GM18867 (cell line): ENCODE data around the gene RPP38.
A peak's percentile ranks its signal among the peaks of the same experiment; 100 is the strongest.

Experiments
- ATAC-seq: cut with Tn5 transposase; IDR thresholded peaks from one replicate; pipeline ENCODE4 v1.9.1; 2021; ENCODE audit warnings: mild to moderate bottlenecking, moderate library complexity; ENCODE audit not compliant: unreplicated experiment

The RPP38 gene, protein sequence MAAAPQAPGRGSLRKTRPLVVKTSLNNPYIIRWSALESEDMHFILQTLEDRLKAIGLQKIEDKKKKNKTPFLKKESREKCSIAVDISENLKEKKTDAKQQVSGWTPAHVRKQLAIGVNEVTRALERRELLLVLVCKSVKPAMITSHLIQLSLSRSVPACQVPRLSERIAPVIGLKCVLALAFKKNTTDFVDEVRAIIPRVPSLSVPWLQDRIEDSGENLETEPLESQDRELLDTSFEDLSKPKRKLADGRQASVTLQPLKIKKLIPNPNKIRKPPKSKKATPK

DNA sequence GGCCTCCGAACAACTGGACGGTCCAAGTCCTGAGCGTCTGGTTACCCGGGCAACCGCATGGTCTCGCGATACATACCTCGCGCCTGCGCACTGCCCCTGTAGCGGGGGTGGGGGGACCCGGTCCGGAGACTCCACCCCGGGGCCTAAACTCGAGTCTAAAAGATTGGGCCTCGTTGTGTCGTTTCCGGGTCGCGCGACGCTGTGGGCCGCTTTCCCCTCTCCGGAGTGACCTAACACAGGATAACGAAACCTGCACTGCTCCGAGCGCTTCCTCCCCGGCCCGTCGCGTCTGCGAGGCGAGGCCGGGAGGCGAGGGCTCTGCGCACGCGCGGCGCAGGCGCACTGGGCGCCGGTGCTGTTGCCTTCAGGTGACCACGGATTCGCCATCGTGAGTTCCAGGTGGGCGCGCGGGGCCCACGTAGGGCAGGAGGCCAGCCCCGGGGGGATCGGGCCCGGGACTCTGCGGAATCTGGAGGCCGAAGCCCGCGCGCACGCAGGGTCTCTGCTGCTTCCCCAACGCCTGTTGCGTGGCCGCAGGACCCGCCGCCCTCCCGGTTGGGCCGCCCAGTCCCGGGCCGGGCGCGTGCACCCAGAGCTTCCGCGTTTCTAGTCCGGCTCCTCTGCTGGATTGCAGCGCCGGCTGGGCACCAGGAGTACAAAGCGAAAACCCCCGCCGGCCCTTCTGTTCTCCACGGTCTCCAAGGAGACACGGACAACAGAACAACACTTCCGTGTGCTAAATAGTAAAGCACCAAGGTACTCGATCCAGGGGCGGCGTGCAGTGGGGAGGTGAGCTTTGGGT is at the start of gene RPP38:
TSS of gene RPP38 (plus strand) at position 345 of the 802 bp plus-strand sequence. CDS start 5,960 bp downstream, outside the sequence.
- peak; percentile 84 for ATAC-seq

DNA sequence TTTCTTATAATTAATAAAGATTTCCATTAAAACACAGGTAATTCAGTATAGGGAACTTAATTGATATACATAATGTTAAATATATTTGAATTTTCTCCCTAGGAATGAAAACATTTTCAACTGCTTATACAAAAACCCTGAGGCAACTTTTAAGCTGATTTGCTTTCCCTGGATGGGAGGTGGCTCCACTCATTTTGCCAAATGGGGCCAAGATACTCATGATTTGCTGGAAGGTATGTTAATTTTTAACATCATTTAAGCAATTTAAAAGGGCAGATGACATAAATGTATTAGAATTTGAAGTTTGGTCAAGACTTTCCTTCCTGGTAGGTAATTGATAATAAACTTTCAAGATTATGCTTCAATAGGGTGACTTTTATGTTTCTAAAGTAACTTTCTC is 47.6 kb upstream of the RPP38 start:
- no peak for ATAC-seq

DNA sequence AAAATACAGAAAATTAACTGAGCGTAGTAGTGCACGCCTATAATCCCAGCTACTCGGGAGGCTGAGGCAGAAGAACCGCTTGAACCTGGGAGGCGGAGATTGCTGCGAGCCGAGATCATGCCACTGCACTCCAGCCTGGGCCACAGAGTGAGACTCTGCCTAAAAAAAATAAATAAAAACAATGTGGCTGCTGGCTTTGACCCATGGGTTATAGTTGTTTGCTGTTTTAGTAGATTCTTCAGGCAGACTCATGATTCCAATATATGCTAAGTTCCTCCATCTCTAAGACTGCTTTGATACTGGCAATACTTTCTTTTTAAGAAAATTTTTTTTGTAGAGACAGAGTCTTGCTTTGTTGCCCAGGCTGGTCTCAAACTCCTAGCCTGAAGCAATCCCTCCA is 45.0 kb upstream of the RPP38 start:
- no peak for ATAC-seq

DNA sequence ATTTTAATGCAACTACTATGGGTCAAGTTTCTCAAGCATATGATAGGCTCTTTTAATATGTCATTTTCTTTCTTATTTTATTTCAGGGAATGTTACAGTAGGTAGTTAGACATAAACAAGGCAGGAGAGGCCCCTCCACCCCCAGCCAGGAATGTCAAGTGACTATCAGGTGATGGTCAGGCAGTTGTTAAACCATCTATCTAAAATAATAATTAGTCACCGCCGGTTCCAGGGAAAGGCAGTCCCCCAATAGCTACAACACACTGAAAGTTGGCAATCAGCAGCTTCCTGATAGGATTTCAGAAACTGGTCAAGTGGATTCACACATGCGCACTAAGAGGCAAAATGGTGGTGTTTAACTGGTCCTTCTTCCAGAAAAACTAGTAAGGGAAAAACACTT is 44.1 kb upstream of the RPP38 start:
- no peak for ATAC-seq

DNA sequence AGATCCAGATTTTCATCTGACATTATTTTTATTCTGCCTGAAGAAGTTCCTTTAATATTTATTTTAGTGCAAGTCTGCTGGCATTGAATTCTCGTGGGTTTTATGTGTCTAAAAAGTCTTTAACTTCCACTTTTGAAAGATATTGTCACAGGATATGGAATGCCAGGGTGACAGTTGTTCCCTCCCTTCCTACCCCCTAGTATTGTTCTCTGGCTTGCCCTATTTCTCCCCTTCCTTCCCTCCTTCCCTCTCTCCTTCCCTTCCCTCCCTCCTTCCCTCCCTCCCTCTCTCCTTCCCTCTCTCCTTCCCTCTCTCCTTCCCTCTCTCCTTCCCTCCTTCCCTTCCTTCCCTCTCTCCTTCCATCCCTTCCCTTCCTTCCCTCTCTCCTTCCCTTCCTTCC is 38.5 kb upstream of the RPP38 start:
- ATAC-seq = no peak

DNA sequence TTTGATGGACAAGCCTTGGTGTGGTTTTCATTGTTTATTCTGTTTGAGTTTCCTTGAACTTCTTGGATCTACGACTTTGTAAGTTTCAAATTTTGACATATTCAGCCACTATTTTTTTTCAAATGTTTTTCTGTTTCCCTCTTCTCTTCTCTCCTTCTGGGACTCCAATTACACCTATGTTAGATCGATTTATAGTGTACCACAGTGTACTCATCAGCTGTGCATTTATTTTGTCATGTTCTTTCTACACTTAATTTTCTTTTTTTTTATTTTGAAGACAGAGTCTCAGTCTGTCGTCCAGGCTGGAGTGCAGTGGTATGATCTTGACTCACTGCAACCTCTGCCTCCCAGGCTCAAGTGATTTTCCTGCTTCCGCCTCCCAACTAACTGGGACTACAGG is 37.2 kb upstream of the RPP38 start:
- no peak for ATAC-seq

DNA sequence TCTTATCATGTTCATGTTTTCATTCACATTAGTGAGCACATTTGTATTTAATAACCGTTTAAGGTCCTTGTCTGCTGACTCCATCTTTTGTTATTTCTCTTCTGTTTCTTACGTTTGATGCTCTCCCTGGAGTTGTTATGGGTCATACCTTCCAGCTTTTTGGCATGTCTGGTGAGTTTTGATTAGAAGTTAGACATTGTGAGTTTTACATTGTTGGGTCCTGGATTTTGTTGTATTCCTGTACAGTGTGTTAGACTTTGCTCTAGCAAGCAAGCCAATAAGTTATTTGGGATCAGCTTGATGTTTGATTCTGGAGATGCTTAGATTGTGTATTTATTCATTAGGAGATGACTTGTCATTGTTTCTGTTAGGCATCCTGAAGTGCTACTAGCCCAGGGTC is 36.5 kb upstream of the RPP38 start:
- no peak for ATAC-seq

DNA sequence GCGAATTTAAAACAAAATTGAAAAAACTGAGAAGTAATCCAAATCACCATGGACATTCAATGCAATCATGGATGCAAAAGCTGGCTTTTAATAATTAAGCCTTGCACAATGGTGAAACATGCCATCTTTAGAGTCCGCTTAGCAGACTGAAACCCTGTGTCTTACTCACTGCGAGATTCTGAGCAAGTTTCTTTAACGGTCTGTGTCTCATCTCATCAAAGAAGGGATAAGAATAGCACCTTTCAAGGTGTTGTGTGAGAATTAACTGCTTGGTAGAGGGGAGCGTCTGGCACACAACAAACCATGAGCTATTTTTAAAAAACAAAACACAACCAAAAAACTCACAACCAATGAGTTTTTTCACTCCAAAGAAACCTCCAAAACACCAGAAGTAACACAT is 30.0 kb upstream of the RPP38 start:
- ATAC-seq = no peak

DNA sequence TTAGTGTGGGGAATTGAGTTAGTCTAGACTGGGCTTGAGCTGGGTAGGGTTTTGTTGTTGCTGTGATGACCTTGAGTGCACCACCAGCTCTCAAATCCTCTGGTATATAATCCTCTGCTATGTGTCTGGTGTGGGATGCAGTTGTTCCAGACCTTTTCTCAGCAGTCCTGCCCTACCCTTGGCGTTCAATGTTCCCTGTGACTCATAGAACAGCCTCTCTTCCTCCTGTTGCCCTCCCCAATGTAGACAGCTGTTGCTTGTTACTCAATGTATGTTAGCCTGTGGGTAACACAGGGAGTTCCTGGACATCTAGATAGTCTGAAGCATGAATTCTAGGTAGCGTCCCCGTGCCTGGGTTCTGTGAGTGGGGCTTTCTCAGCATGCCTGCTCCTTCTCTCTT is 28.4 kb upstream of the RPP38 start:
- no peak for ATAC-seq

DNA sequence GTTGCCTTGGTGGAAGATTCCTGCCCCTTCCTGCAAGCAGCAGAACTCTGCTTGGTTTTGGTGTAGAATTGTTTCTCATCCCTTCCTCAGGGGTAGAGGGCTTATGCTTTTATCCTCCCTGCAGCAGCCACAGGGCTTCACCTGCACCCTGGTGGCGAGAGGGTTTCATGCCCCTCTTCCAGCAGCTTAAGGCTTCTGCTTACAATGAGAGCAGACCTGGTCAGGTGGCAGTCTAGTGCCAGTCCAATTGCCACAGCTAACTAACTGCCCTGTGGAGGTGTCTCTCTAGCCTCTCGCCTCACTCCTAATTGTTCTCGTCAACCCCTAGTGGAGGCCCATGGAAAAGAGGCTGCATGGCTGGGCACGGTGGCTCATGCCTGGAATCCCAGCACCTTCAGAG is 27.9 kb upstream of the RPP38 start:
- no peak for ATAC-seq

DNA sequence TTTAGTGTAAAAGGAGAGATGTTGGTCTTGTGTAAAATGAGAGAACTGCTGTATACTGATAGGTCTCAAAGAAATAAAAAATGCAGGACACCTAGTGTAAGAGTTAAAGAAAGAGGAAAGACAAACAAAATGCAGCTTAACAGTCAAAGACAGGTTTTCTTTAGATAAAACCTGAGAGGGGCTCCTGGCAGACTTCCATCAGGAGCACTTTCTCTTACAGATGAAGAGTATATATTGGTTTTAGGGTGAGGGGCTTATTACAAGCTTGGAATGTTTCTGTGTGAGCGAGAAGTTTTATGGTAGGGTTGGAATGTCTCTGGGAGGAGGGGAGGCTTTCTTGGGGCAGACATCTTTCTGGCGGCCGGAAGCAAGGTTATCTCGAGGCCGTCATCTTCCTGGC is 24.8 kb upstream of the RPP38 start:
- no peak for ATAC-seq

DNA sequence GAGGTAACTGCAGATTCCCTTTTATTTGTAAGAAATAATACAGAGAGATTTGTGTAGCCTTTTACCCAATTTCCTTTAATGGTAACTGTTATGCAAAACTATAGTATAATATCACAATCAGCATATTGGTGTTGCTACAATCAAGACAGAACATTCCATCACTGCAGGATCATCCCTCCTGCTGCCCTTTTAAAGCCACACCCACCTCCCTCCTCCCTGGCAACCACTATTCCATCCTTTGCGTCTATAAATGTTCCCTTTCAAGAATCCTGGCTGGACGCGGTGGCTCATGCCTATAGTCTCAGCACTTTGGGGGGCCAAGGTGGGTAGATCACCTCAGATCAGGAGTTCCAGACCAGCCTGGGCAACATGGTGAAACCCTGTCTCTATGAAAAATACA is 21.7 kb upstream of the RPP38 start:
- ATAC-seq = no peak

DNA sequence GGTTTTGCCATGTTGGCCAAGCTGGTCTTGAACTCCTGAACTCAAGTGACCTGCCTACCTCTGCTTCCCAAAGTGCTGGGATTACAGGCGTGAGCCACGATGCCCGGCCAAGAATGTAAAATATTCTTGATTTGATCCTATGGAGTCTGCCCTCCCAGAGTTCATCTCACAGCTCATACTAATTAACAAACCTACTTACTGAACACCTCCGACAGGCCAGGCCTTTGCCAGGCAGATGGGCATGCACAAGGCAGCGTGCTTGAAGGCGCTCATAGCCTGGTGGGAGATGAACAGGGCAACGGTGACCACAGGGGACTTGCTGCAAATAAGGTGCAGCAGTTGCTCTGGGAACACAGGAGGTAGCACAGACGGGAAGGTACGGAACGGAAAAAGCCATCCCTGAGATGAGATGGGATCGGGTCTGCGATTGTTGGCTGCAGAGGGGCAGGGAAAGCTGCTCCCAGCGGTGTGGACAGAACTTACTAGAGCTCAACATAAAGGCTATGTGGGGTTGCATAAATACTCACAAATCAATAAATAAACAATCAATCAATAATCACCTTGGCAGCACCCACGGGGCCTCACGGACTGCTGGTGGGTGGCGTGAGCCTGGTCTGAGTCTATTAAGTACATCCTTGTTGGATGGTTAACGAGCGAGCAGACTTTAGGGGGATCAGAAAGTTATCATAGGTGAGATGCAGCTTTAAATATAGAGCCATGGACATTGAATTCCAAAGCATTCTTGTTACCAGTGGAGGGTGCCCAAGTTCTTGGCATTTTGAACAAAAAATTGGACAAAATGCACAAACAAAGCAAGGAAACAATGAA is 13.3 kb upstream of the RPP38 start:
- ATAC-seq = no peak

DNA sequence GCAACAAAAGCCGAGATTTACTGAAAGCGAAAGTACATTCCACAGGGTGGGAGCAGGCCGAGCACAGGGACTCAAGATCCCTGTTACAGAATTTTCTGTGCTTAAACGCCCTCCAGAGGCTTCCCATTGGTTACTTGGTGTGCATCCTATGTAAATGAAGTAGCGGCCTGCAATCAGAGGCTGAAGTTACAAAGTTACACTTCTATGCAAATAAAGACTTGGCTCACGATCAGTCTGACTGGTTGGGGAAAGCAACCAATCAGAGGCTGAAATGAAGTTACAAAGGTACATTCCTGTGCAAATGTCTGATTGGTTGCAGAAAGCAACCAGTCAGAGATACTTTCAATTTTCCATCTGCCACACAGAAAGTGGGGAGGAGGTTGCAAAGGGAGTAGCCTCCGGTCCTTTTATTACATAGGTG is 12.6 kb upstream of the RPP38 start:
- no peak for ATAC-seq

DNA sequence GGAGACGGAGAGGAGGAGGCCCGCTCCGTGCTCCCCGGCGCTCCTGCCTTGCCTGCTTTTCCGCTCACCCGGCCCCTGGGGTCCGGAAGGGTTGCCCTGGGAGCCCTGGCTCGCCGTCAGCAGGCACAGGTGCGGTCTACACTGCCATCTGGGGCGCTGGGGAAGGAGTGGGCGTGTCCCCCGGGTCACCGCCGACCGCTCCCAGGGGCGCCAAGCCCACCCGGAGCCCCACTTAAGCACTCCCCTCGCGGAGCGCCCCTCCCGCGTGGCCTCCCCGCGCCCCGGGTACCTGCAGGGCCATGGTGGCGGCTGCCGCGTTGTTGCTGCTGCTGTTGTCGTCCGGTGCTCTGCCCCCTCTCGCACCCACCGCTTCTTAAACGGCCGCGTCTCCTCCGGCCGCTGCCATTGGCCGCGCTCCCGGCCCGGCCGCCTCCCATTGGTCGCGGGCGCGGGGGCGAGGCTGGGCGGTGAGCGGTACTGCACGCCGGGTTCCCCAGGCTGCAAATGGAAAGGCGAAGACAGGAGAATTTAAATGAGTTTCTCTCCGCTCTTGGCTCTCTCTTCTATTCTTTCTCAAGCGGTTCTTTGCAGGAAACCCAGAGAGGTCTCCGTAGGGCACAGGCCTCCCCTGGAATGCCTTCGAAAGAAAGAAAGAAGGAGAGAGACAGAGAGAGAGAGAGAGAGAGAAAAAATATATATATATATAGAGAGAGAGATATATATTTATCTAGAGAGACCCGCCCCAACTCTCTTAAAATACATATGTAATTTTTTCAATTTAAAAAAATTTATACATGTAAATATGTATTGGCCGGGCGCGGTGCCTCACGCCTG is 8.5 kb upstream of the RPP38 start, which contains the start of gene ACBD7:
TSS of gene ACBD7 (minus strand) at position 349 of the 834 bp plus-strand sequence. CDS start at position 301, 48 bp downstream.
- ATAC-seq = peak; percentile 99

DNA sequence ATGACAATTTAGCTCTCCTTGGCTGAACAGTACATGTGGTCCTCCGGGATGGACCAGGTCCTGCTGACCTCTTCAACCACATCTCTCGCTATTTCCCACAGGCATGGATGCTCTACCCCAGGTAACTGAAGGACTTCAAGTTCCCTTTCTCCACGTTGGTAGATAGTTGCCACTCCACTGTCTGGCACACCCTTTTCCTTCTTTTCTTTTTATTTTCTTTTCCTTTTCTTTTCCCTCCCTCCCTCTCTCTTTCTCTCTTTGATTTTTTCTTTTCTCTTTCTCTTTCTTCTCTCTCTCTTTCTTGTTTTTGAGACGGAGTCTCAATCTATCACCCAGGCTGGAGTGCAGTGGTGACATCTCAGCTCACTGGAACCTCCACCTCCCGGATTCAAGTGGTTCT is 5.7 kb upstream of the RPP38 start:
- ATAC-seq = no peak

DNA sequence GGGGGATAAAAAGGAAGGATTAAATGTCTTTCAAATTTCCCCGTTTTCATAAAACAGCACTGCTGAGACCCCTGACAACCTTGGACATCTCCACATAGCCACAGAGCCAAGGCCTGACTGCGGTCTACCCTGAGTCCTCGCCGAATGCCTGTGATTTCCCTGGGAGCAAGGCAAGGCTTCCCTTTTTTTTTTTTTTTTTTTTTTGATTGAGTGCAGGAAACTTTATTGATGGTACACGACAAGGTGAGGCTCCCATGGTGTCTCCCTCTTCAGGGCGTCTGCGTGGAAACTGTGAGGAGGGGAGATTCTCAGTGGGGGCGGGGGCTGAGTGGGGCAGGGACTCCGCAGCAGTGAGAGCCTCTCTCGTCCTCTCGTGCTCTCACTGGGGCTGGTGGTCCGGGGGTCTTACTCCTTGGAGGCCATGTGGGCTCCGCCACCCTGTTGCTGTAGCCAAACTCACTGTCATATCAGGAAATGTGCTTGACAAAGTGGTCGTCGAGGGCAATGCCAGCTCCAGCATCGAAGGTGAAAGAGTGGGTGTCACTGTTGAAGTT is 4.2 kb upstream of the RPP38 start:
- ATAC-seq = no peak

DNA sequence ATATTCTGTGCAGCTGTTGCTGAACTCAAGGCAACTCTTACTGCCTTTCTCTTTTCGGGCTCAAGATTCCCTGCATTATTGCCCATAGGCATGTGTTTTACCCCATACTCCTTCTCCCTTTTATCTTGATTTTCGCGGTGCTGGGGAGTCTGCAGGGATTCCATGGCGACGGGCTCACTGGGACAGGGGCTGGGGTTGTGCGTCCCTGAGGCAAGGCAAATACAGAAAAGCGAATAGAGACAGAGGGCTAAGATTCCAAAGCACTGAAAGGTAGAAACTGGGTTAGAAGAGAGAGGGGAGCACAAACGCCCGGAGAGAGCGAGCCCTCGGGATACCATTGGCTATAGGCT is 519 bp upstream of the RPP38 start:
- no peak for ATAC-seq

DNA sequence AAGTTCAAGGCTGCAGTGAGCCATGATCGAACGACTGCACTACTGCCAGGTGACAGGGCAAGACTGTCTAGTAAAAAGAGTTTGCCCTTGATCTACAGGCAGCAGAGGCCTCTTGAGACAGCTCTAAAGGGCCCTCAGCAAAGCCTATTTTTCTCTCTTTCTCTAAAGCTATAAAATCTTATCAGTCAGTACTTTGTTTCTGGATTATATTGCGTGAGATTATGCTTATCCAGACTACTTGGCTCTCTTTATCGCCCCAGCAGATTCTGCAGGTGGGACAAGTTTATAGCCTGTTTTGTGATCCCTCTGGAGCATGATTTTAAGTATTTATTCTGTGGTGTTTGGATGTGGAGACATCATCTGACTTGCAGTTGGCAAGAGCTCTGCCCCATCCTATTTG is 2.7 kb downstream of the RPP38 start:
- ATAC-seq = no peak

DNA sequence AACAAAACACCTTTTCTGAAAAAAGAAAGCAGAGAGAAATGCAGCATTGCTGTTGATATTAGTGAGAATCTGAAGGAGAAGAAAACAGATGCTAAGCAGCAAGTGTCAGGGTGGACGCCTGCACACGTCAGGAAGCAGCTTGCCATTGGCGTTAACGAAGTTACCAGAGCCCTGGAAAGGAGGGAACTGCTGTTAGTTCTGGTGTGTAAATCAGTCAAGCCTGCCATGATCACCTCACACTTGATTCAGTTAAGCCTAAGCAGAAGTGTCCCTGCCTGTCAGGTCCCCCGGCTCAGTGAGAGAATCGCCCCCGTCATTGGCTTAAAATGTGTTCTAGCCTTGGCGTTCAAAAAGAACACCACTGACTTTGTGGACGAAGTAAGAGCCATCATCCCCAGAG is 6.4 kb downstream of the RPP38 start:
- no peak for ATAC-seq
